ENCODE measurements around the gene TTC13.
"Not testable (repeated sequence)": the region's sequence is repeated elsewhere in the genome, so short reads cannot be mapped to it uniquely, and the experiment has no call there.

TTC13 gene

GRCh38 chr1:230986976-230987375 is 8.3 kb upstream of the TTC13 start:
- no peak for DNase-seq

- no peak for DNase-seq
These were observed 7.0 kb upstream of the TTC13 start for GRCh38 chr1:230985711-230986110.

- not testable (repeated sequence) for DNase-seq
These were observed 6.2 kb upstream of the TTC13 start for GRCh38 chr1:230984622-230985515.

GRCh38 chr1:230983811-230984210 is 5.2 kb upstream of the TTC13 start:
- DNase-seq, result no peak

GRCh38 chr1:230982696-230983095 is 4.0 kb upstream of the TTC13 start:
- no peak for DNase-seq

GRCh38 chr1:230979952-230980351 is 1.3 kb upstream of the TTC13 start:
- no peak for DNase-seq

- DNase-seq, result no peak
These were observed 692 bp upstream of the TTC13 start for GRCh38 chr1:230979389-230979716.

GRCh38 chr1:230977761-230978490 is 735 bp downstream of the TTC13 start:
- peak; percentile 5 for DNase-seq

- no peak for DNase-seq
These were observed 1.6 kb downstream of the TTC13 start for GRCh38 chr1:230976825-230977747.

- DNase-seq, result no peak
These were observed 2.3 kb downstream of the TTC13 start for GRCh38 chr1:230976360-230976759.

GRCh38 chr1:230975636-230976035 is 3.0 kb downstream of the TTC13 start:
- no peak for DNase-seq

- DNase-seq, result no peak
These were observed 5.8 kb downstream of the TTC13 start for GRCh38 chr1:230972855-230973271.

- DNase-seq, result no peak
These were observed 6.9 kb downstream of the TTC13 start for GRCh38 chr1:230971771-230972170.

GRCh38 chr1:230970432-230970831 is 8.2 kb downstream of the TTC13 start:
- DNase-seq, result no peak

- no peak for DNase-seq
These were observed 12.2 kb downstream of the TTC13 start for GRCh38 chr1:230966358-230966873.

- DNase-seq, result no peak
These were observed 13.1 kb downstream of the TTC13 start for GRCh38 chr1:230965535-230965934.

- DNase-seq, result no peak
These were observed 13.8 kb downstream of the TTC13 start for GRCh38 chr1:230964896-230965295.

- no peak for DNase-seq
These were observed 20.3 kb downstream of the TTC13 start for GRCh38 chr1:230958370-230958769.

- no peak for DNase-seq
These were observed 21.1 kb downstream of the TTC13 start for GRCh38 chr1:230957580-230957989.

GRCh38 chr1:230950404-230950803 is 28.3 kb downstream of the TTC13 start:
- no peak for DNase-seq

- no peak for DNase-seq
These were observed 29.8 kb downstream of the TTC13 start for GRCh38 chr1:230948903-230949302.

- DNase-seq, result no peak
These were observed 30.4 kb downstream of the TTC13 start for GRCh38 chr1:230948301-230948700.

GRCh38 chr1:230943048-230943593 is 35.5 kb downstream of the TTC13 start:
- DNase-seq, result no peak
